Mesenteric fat pad (tissue), 1 donor: ENCODE results near the gene PCNX2. TPM values are rescaled to one million over a fixed set of nuclear protein-coding genes. Genes with fewer than 3 reads are reported as not detected.

Experiments
- DNase-seq: peaks from one replicate; pipeline ENCODE4 v3.0.0-alpha.2; 2020; ENCODE audit warnings: low spot score
- total RNA-seq: library from RNA; stranded (reverse); fragmentation: NEBNext Ultra II Directional; extraction: Animal tissue kit (Norgen Biotek cat#: 25700); gene quantifications from one replicate; pipeline ENCODE4 v1.2.1, GENCODE V29; 2021
- donor health status: DM: yes; HTN: yes; CAD: no.

PCNX2 gene
- total RNA-seq, 1 donor from 2014 or later = 6.1 TPM

DNA sequence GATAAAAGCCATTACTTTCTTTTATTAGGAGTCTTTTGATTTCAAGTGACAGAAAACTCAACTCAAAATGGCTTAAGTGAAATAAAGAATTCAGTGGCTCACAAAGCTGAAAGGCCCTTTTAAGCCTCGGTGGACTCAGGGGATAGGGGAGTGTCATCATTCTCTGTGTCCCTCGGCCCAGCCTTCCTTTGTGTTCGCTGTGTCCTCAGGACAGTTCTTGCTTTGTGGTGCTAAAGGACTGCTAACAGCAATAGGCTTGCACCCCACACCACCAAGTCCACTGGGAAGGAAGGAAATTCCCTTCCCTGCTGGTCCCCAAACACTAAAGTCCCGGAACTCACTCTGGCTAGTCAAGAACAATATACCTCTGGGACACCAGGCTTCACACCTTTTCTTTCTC is 216.0 kb downstream of the PCNX2 start:
- no peak for DNase-seq

DNA sequence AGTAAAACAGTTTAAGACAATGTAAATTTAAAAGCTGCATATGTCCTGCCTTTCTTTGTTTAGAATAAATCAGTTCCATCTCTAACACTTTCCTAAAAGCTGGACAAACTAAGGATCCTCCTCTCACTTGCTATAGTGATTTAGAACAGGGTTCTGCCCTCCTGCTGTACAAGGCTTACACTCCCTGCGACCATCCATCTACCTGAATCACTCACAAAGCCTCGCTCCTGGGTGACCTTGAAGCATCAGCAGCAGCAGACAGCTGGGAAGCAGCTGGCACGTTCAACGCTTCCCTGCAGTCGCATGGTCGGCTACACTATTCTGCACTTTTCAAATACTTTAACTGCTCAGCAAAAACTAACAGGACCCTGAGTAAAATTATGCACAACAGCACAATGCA is 217.1 kb downstream of the PCNX2 start:
- DNase-seq = no peak

DNA sequence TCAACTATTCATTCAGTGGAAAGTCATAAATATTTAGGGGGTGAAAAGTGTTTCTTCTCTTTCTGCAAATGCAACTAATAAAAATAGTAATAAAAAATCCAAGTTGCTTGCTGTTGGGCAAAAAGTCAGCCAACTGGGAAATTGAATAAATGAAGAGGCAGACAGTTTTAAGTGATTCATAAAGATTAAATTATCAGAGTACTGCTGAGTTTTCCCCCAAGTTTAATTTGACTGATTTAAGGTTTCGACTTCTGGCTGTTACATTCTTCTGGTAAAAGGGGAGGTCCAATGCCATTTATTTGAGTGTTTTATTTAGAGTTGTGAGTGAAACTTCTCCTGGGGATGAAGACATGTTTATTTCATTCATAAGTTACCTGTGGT is 219.6 kb downstream of the PCNX2 start:
- no peak for DNase-seq

GRCh38 chr1:233066087-233066486 is 229.4 kb downstream of the PCNX2 start:
- no peak for DNase-seq

DNA sequence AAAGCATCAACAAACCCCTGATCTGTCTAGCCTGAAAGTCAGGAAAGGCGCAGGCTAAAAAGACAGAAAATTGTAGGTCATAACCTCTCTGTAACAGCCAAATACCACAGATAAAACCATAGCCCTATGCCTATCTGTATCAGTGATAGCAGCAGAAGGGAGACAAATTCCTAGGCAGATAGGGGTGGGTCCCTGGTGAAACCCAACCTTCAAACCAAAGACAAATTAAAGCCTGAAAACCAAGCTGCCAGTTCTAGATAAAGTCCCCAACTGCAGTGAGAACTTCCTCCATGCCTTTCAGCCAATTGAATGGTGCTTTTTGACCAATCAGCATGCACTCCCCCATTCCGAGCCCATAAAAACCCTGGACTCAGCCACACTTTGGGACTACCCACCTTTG is 229.8 kb downstream of the PCNX2 start:
- DNase-seq = no peak

DNA sequence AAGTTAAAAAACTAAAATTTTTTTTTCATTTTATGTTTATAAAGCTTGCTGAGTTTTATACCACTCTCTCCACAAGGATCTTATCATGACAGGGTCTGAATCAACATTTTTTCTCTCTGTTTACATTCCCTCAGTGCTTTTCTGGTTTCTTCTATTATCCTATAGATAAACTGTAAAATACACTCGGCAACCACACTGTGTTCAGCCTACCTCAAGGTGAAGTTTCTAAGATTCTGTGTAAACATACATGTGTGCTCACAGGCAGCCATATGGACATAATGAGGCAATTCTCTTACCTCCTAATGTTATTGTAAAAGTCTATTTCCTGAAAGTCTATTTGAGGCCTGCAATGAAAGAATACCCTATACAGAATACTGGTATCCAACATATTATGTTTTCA is 230.5 kb downstream of the PCNX2 start:
- no peak for DNase-seq

DNA sequence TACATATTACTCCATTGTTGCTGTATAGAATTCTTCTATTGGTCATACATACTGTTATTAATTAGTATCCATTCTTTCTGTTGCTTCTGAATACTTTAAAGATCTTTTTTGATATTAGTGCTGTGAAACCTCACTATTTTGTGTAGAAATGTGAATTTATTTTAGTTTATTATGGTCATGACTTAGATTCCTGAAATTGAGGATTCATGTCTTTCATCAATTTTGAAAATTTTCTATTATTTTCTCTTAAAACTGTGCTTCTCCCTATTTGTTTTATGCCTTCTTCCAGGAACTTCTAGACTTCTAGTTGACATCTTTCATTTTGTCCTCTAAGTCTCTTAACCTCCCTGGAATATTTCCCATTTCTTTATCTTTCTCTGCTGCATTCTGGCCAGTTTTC is 232.1 kb downstream of the PCNX2 start:
- no peak for DNase-seq

DNA sequence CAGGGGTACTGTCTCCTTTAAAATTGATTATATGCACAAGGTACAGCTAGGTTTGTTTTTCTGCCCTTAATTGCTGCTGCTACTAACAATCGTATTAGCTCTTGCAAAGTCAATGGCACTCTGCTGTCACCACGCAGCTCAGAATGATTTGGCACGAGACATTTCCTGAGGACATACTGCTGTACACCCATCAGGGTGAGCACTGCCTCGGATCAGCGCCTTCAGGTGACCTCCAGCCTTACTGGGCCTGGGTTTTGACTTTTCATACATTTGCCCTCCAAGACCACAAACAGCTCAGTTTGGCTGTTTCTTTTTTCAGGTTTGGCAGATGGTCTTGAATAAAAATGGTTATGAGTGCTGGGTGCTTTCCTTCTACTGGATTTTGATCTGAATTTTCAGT is 234.3 kb downstream of the PCNX2 start:
- DNase-seq = no peak

DNA sequence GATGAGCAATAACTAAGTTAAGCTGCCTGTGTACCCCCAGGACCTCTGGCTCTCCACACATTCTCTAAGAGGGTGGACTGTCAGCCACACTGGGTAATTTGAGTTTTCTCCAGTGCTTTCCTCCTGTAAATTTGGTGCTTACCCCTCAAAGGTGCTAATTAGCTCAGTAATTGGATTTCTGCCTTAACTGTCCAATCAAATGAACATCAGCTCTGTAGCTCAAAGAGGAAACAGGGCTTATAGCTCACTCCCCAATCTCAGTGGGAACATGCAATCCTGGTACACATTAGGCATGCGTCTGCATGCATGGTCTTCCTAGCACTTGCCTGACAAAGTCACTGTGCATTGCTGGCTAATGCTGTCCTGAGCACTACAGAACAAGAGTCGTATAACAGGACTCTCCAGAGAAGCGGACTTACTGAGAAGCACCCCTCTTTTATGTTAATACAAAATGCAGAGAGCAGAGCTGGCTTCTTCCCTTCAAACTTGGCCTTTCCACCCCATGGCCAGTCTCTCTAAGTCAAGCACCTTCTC is 235.0 kb downstream of the PCNX2 start:
- DNase-seq = no peak

- DNase-seq = no peak
These were observed 237.7 kb downstream of the PCNX2 start for GRCh38 chr1:233057836-233058235.

DNA sequence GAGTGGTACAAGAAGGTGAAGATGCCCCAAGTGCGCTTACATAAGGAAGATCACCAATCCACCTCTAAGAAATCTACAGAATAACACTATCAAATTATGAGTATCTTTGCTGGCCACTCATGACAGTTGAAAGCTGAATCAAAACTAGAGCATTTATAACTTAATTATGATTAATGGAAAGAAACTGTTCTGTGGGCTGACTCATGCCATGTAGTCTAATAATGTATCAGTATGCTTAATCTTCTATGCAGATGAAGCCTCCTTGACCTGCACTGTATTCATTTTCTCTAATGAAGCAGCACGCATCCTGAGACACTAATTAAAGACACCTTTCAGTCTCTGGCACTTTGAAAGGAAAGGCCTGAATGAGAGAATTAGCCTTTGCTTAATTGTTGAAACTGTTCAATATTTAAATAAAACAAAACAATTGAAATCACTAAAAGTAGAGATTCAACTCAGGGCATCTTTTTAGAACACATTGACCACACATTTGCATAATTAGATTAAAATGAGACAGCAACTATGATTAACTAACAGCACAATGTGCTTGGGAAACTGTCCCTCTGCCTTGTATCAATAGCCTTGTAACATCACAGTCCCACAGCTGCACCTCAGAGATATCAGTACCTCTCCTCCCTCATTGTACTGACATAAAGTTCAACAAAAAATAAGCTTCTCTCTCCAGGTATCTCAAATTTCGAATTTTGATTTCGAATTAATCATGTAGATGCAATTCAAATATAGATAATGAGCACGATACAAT is 239.5 kb downstream of the PCNX2 start:
- DNase-seq = no peak

- no peak for DNase-seq
These were observed 249.9 kb downstream of the PCNX2 start for GRCh38 chr1:233045588-233045987.

DNA sequence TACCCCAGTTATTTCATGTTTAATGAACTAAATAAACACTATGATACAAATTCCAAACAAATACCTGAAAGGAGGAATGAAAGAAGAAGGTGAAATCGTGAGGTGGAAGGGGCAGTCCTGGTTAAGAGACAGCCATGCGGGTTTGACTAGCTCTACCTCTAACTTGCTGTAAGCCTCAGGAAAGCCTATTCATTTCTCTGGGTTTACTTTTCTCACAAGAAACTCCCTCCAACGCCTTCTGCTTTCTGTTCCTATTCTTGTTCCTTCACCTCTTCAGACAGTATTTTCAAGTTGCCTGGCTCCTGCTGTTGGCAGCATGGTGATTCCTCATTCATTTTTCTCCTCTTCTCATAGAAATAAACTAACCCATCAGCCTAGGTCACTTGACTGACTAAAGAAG is 252.7 kb downstream of the PCNX2 start:
- no peak for DNase-seq

GRCh38 chr1:233040494-233040893 is 255.0 kb downstream of the PCNX2 start:
- no peak for DNase-seq

DNA sequence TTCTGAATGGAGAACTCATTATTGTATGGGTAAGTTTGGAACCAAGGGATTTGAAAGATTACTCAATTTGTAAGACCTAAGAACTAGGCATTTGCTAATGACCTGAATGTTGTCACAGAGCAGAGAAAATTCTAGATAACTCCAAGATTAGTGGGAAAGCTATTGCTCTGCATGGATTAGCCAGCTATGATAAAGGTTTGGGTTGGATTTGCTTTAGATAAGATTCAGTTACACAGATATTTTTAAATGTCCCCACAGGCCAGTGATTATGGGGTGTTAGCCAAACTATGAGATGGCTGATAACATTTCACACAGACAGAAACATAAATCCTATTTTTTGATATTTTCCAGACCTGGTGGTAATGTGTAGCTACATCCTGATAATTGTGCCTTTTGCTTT is 256.9 kb downstream of the PCNX2 start:
- no peak for DNase-seq

DNA sequence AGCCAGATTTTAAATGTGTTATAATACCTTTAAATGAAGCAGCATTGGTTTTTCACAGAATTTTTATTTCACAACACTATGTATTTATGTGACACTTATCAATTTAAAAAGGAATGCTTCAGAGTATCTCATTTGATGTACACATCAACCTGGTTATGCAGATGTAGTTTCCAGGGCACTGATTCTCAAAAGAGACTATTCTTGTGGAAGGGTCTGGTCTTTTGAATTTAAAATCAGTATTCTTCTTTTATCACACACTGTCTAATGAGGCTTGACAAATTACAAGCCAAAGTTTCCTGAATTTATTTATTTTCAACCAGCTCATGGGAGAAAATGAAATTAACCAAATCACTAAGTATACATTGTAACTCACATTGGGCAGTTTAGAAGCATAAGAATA is 257.7 kb downstream of the PCNX2 start:
- DNase-seq = no peak

- DNase-seq = no peak
These were observed 260.7 kb downstream of the PCNX2 start for GRCh38 chr1:233034836-233035235.

DNA sequence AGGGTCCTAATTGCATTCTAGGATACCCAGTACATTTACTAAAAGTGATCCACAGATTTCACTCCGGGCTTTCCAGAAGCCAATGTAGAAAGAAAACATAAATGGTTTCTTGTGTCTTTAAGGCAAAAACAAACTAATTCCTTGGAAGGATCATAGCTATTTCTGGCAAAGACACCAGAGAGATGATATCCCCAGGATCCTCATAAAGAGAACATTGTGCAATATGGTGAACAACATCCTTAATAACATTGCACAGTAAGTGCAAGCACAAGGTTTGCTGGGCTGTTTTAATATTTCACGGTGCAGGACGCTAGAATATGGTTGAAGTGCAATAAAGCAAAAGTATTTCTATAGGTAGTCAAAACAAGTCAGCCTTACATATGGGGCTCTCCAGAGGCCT is 262.2 kb downstream of the PCNX2 start:
- no peak for DNase-seq

GRCh38 chr1:233032916-233033315 is 262.6 kb downstream of the PCNX2 start:
- no peak for DNase-seq

DNA sequence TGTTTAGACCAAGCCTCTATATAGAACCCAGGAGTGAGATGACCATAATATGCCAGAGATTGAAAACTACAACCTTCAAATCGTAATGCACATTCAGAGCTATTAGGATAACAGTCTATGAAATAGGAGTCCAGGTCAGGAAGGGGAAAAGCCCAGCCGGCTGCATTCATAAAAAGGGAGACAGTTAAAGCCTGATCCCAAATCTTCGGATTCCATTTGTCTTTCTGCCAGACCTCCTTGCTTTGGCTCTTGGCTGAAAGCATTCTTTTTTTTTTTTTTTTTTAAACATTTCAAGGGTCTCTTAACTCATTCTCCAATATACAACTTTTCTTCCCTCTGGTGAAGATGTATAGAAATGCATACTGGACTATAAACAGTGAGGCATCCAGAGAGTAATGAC is 264.0 kb downstream of the PCNX2 start:
- no peak for DNase-seq

DNA sequence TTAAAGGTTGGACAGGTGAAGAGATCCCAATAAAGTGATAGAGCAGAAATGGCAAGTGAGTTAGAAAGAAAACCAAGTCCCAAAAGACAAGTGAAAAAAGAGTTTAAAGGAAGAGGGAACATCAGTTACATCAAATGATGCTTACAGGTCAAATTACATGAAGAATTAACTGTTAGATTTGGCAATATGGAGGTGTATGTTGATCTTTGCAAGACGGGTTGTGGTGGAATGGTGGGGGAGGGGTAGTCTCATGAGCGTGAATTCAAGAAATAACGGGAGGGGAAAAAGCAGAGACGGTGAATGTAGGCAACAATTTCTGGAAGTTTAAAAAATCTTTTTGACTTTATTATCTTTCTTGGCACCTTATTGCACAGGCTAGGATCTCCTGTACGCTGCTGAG is 268.5 kb downstream of the PCNX2 start:
- no peak for DNase-seq

- DNase-seq = no peak
These were observed 270.0 kb downstream of the PCNX2 start for GRCh38 chr1:233025567-233025966.

DNA sequence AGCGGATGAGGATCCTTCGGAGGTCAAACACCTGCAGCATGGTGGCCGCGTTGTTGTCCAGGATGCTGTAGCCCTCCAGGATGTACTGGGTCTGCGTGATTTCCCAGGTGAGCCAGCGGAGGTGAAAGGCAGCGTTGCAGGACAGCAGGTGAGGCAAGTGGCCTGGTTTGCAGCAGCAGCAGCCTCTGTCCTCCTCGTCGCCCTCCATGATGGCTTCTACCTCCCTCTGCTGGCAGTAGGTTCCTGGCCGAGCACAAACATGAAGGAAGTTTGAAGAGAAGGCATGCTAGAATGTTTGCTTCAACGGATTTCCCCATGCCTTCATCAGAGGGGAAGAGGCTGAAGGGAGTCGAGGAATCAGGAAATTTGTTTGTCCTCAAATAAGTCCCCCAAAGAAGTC is 270.4 kb downstream of the PCNX2 start:
- no peak for DNase-seq

GRCh38 chr1:233024199-233024598 is 271.3 kb downstream of the PCNX2 start:
- no peak for DNase-seq
